Measurements from ENCODE around the gene SLC38A2. TPM values are rescaled to one million over a fixed set of nuclear protein-coding genes. Genes with fewer than 3 reads are reported as not detected.

Gene SLC38A2
- total and polyA plus RNA-seq, 2 donors (not counting 1 experiment from before 2014, with no cell fraction given): 61.6 to 202 TPM

DNA sequence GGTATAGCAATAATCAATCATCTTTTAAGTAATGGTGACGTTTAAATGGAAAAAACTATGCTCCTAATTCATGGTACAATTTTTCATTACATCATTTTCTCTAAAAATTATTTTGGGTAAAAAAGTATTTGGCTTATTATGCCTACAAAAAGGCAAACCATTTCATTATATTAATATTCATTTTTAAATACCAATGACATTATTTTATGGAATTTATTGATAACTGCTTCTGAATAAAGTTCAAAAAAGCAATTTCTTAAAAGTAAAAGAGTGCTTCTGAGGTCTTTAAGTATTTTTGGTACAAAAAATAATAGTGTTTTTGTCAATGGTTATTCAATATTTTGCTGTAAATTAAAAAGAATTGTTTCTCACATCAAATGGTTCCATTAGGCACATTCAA is 12.2 kb downstream of the SLC38A2 start:
- Histone ChIP-seq H3K27ac (ENCODE audit: low read length in 2 of 2) (peak overlapping the region; percentile 47 to 53), H3K4me3 (ENCODE audit: control extremely low read depth in 1 of 5, extremely low read depth in 1 of 5, insufficient read depth in 1 of 5, low read depth in 2 of 5, low read length in 4 of 5) (no peak overlapping the region), H3K9me3 (ENCODE audit: control extremely low read depth in 1 of 3, control insufficient read depth in 2 of 3, insufficient read depth in 1 of 3, low read length in 2 of 3) (no peaks in the 10 kb centered on the region), H2AFZ (ENCODE audit: insufficient read depth, low read depth, low read length, poor library complexity, severe bottlenecking) (no peak overlapping the region), H3K27me3 (replicated peaks in 1 of 4; ENCODE audit: control extremely low read depth in 1 of 4, control insufficient read depth in 3 of 4, insufficient read depth in 4 of 4, low read length in 3 of 4) (no peaks in the 10 kb centered on the region), H3K4me2 (replicated peaks; ENCODE audit: low read depth, low read length, poor library complexity, severe bottlenecking) (peak overlapping the region; percentile 49), H3K4me1 (ENCODE audit: control insufficient read depth in 2 of 2, insufficient read depth in 2 of 2, low read length in 2 of 2) (peaks cover 12 to 20% of the 10 kb centered on the region in 2 donors), H3K79me2 (ENCODE audit: control insufficient read depth, insufficient read depth, low read length) (no peaks in the 10 kb centered on the region), H4K20me1 (ENCODE audit: control insufficient read depth, insufficient read depth, low read length, poor library complexity, severe bottlenecking) (peaks cover 3% of the 10 kb centered on the region), H3K36me3 (replicated peaks in 1 of 2; ENCODE audit: control extremely low read depth in 1 of 2, control insufficient read depth in 1 of 2, extremely low read depth in 1 of 2, insufficient read depth in 2 of 2, low read length in 1 of 2) (peaks cover 6 to 70% of the 10 kb centered on the region in 2 experiments), H3K9ac (ENCODE audit: low read length) (no peak overlapping the region)
- Mint-ChIP-seq H3K27me3 (no peaks in the 10 kb centered on the region), H3K27ac (no peak overlapping the region), H3K4me3 (no peak overlapping the region), H3K9me3 (ENCODE audit: insufficient read depth) (no peaks in the 10 kb centered on the region), H3K4me1 (peaks cover 39% of the 10 kb centered on the region)
- intact Hi-C loops (cut with micrococcal nuclease): no loop called here
- ATAC-seq (ENCODE audit: low read depth): no peak
- no peak for TF ChIP-seq EZH2 (IDR thresholded peaks at IDR 0.05; ENCODE audit: borderline replicate concordance, insufficient read depth, low read depth, low read length, poor library complexity, severe bottlenecking)
- TF ChIP-seq, protein P1, sequence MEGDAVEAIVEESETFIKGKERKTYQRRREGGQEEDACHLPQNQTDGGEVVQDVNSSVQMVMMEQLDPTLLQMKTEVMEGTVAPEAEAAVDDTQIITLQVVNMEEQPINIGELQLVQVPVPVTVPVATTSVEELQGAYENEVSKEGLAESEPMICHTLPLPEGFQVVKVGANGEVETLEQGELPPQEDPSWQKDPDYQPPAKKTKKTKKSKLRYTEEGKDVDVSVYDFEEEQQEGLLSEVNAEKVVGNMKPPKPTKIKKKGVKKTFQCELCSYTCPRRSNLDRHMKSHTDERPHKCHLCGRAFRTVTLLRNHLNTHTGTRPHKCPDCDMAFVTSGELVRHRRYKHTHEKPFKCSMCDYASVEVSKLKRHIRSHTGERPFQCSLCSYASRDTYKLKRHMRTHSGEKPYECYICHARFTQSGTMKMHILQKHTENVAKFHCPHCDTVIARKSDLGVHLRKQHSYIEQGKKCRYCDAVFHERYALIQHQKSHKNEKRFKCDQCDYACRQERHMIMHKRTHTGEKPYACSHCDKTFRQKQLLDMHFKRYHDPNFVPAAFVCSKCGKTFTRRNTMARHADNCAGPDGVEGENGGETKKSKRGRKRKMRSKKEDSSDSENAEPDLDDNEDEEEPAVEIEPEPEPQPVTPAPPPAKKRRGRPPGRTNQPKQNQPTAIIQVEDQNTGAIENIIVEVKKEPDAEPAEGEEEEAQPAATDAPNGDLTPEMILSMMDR (IDR thresholded peaks at IDR 0.05): no peak
- DNase-seq: no peak
- no CpG with 5 or more reads among the region's 1 CpG for WGBS (ENCODE audit: insufficient coverage)
- POLR2A ChIA-PET: no interaction called here
- CTCF ChIA-PET: no interaction called here

DNA sequence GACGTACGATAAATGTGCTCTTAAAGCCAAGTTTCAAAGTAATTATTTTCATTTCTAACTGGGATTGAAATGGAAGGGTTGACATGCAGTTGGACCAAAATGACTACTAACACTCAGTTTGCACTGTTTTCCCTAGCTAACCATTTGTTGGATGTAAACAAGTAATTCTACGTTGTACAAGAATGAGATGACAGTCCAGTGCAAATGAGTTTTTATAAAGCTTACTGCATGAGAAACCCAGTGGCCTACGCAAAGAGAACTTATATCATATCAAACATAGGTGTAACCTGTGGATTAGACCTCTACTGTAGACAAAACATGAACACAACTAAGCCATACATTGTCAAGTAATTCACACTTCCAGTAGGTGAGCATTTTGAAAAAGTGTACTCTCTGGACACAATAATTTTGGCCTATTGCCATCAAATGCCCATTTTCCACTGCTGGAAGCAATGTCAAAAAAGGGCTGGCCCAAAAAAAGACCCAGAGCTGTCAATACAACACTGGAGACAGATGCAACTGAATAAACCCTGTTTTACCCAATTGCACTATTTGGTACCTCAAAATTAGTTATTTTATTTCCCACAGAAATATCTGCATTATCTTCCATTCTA is 12.8 kb downstream of the SLC38A2 start:
- H3K9me3 ChIP-seq (ENCODE audit: control extremely low read depth in 1 of 3, control insufficient read depth in 2 of 3, insufficient read depth in 1 of 3, low read length in 2 of 3): no peaks in the 10 kb centered on the region
- no peaks in the 10 kb centered on the region for H3K9me3 Mint-ChIP-seq (ENCODE audit: insufficient read depth)
- peaks cover 1% of the 10 kb centered on the region for H4K20me1 ChIP-seq (ENCODE audit: control insufficient read depth, insufficient read depth, low read length, poor library complexity, severe bottlenecking)
- DNase-seq (no peak), ATAC-seq (ENCODE audit: low read depth) (no peak)
- peak overlapping the region in 1 of 2 donors; percentile 37 for H3K27ac ChIP-seq (ENCODE audit: low read length in 2 of 2)
- no peaks in the 10 kb centered on the region for H3K79me2 ChIP-seq (ENCODE audit: control insufficient read depth, insufficient read depth, low read length)
- no peaks in the 10 kb centered on the region for H3K27me3 Mint-ChIP-seq
- peaks cover 12 to 20% of the 10 kb centered on the region in 2 donors for H3K4me1 ChIP-seq (ENCODE audit: control insufficient read depth in 2 of 2, insufficient read depth in 2 of 2, low read length in 2 of 2)
- H3K4me2 ChIP-seq (replicated peaks; ENCODE audit: low read depth, low read length, poor library complexity, severe bottlenecking): no peak overlapping the region
- H3K4me3 ChIP-seq (ENCODE audit: control extremely low read depth in 1 of 5, extremely low read depth in 1 of 5, insufficient read depth in 1 of 5, low read depth in 2 of 5, low read length in 4 of 5): no peak overlapping the region
- TF ChIP-seq, protein P1 (IDR thresholded peaks at IDR 0.05): no peak
- TF ChIP-seq EZH2 (IDR thresholded peaks at IDR 0.05; ENCODE audit: borderline replicate concordance, insufficient read depth, low read depth, low read length, poor library complexity, severe bottlenecking): no peak
- H3K9ac ChIP-seq (ENCODE audit: low read length): no peak overlapping the region
- H3K27ac Mint-ChIP-seq: peak overlapping the region; percentile 46
- peaks cover 37% of the 10 kb centered on the region for H3K4me1 Mint-ChIP-seq
- H2AFZ ChIP-seq (ENCODE audit: insufficient read depth, low read depth, low read length, poor library complexity, severe bottlenecking): no peak overlapping the region
- no CpG with 5 or more reads among the region's 4 CpGs for WGBS (ENCODE audit: insufficient coverage)
- POLR2A ChIA-PET: no interaction called here
- H3K27me3 ChIP-seq (replicated peaks in 1 of 4; ENCODE audit: control extremely low read depth in 1 of 4, control insufficient read depth in 3 of 4, insufficient read depth in 4 of 4, low read length in 3 of 4): no peaks in the 10 kb centered on the region
- no peak overlapping the region for H3K4me3 Mint-ChIP-seq
- intact Hi-C loops (cut with micrococcal nuclease): no loop called here
- CTCF ChIA-PET: no interaction called here
- H3K36me3 ChIP-seq (replicated peaks in 1 of 2; ENCODE audit: control extremely low read depth in 1 of 2, control insufficient read depth in 1 of 2, extremely low read depth in 1 of 2, insufficient read depth in 2 of 2, low read length in 1 of 2): peaks cover 6 to 64% of the 10 kb centered on the region in 2 experiments
